ENCODE data around the gene TLE6.

DNA sequence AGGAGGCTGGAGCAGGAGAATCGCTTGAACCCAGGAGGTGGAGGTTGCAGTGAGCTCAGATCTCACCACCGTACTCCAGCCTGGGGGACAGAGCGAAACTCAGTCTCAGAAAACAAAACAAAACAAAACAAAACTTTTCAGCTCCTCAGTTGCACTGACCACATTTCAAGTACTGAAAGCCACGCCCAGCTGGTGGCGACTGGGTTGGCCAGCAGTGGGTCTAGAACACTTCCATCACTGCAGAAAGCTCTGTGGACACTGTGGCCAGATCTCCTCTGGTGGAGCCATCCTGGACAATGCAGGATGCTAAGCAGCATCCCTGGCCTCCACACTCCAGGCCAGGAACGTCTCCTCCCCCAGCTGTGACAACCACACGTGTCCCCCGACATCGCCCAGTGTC, 30.6 kb downstream of the TLE6 start:
- no peak for TF ChIP-seq POLR2AphosphoS5 (IDR thresholded peaks at IDR 0.05; ENCODE audit: low read depth, low read length)
- TF ChIP-seq SIN3A (IDR thresholded peaks at IDR 0.05; ENCODE audit: borderline replicate concordance, insufficient read depth, low read length), result no peak
- TF ChIP-seq, protein P1, sequence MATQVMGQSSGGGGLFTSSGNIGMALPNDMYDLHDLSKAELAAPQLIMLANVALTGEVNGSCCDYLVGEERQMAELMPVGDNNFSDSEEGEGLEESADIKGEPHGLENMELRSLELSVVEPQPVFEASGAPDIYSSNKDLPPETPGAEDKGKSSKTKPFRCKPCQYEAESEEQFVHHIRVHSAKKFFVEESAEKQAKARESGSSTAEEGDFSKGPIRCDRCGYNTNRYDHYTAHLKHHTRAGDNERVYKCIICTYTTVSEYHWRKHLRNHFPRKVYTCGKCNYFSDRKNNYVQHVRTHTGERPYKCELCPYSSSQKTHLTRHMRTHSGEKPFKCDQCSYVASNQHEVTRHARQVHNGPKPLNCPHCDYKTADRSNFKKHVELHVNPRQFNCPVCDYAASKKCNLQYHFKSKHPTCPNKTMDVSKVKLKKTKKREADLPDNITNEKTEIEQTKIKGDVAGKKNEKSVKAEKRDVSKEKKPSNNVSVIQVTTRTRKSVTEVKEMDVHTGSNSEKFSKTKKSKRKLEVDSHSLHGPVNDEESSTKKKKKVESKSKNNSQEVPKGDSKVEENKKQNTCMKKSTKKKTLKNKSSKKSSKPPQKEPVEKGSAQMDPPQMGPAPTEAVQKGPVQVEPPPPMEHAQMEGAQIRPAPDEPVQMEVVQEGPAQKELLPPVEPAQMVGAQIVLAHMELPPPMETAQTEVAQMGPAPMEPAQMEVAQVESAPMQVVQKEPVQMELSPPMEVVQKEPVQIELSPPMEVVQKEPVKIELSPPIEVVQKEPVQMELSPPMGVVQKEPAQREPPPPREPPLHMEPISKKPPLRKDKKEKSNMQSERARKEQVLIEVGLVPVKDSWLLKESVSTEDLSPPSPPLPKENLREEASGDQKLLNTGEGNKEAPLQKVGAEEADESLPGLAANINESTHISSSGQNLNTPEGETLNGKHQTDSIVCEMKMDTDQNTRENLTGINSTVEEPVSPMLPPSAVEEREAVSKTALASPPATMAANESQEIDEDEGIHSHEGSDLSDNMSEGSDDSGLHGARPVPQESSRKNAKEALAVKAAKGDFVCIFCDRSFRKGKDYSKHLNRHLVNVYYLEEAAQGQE (IDR thresholded peaks at IDR 0.05; ENCODE audit: insufficient read depth in 1 of 2, low read depth in 2 of 2, low read length in 2 of 2), result no peak

All from PFSK-1 (cell line).